SKM-1 treated with dmso at 0.1 percent for 144 hours (cell line): ENCODE results near the gene HOXD11.
A peak's percentile ranks its signal among the peaks of the same experiment; 100 is the strongest.

Experiments
- DNase-seq: peaks from one replicate; lab custom pipeline; 2025; ENCODE audit not compliant: unreplicated experiment; lab: John Stamatoyannopoulos, UW

Gene HOXD11

DNA sequence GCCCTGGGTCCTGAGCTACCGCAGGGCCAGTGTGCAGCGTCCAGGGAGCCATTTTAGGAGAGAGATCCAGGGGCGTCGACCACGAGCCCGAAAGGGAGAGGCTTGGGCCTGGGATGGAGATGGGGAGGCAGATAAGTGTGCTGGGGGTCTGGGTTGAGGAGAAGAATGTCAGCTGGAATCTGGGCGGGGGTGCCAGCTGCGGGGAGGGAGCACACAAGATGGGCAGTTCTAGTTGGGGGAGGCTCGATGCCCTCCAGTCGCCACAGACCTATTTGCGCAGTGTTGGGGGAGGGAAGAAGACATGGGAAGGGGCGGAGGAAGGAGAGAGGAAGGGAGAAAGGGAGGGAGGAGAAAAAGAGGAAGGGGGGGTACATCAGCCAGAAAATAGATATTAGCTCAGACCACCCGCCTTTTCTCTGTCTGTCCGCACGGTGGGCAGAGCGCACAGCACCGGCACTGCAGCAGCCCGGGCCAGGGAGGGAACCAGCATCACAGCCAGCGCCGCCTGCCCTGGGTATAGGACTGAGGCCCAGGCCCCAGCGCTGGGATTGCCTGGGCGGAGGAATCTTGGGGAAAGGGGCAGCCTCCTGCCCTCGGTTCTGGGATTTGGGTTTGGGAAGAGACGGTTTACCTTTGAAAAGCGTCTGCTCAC is 1.9 kb upstream of the HOXD11 start:
- DNase-seq, result no peak

DNA sequence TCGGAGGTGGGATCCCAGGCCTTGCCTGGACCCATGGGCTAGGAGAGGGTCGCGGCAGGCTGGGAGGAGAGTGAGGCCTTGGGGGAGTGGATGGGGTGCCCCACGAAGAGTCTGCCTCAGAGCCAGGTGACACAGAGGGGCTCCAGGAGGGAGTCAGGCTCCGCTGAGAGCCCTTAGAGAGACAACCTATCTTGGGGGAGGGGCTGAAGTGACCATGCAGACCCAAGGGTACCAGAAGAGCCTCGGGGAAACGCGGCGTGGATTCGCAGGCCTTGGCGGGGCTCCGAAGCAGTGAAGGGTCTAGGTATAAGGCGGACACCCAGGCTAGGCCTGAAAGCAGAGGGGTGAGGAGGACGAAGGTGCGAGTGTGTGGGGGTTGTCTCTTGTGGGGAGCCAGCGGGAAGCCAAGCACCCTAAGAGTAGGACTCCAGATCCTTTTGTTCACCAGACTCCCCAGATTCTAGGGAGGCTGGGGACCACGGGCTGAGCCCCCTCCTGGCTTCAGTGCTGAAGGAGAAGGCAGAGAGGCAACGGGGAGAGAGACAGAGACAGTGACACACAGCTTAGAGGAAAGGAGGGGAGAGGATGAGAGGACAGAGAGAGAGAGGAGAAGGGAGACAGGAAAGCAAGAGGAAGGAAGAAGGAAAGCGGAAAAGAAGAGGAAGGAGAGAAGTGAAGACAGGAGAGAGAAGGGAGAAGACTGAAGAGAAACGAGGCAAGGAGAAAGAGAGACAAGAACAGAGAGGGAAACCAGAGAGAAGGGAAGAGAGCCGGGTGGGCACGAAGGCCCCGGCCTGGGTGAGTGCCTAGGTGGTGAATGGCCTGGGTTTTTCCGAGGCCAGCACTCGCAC is 1.1 kb upstream of the HOXD11 start:
- no peak for DNase-seq

- no peak for DNase-seq
These were observed 676 bp downstream of the HOXD11 start for GRCh38 chr2:176107731-176108181.

- DNase-seq, result no peak
These were observed 2.3 kb downstream of the HOXD11 start for GRCh38 chr2:176109192-176109901.

DNA sequence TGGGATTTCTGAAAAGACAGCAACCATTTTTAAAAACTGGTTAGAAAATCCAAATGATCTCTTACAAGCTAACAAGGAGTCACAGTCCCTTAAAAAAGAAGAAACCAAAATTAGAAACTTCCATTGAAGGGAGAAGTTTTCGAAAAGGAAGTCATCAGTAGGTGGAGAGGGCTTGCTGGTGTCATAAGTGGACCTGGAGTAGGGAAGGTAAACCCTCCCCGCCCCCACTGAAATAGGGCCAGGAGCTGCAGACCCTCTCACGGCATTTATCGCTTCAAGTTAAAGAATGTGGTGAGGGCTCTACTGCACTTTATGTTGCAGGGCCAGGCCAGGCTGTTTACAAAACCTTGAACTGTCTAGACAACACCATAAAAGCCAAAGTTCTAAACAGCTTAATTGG is 2.9 kb downstream of the HOXD11 start:
- DNase-seq, result no peak

DNA sequence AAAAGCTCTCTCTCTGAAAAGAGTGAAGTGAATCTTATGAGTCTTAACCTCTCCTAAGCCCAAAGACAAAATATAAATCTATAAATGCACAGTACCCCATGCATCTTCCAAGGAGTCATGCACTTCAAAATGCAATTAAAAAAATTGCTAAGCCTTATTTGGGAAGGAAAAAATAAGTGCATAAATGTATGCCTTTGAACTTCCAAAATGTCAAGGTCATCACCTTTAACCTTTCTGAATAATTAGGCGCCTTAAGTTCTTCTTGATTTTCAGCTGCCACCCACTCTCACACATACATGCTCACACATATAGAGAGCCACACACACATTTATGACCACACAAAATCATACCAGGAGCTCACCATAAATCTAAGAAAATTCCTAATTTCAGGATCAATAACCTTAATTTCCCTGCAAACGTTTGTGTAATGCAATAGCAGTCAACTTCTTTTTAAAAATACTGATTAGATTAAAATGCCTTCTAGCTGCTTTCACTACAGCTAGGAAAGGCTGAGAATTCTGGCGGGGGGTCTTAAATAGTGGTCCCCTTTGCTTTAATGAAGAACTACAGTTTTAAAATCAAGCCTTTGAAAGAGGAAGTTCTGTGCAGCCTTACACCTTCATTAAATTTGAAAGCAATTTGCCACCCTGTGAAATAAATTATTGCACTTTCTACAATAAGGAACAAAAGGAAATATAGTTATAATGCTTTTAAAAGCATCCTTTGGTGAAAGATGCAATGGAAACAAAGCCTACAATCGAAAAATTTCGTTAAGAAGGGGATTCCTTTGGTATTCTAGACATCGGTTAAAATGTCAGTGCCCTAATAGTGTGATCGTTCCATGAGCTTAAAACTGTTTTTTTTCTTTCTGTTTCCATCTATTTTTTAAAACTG is 3.6 kb downstream of the HOXD11 start:
- DNase-seq, result no peak

GRCh38 chr2:176111309-176111663 is 4.2 kb downstream of the HOXD11 start:
- DNase-seq, result peak; percentile 15

DNA sequence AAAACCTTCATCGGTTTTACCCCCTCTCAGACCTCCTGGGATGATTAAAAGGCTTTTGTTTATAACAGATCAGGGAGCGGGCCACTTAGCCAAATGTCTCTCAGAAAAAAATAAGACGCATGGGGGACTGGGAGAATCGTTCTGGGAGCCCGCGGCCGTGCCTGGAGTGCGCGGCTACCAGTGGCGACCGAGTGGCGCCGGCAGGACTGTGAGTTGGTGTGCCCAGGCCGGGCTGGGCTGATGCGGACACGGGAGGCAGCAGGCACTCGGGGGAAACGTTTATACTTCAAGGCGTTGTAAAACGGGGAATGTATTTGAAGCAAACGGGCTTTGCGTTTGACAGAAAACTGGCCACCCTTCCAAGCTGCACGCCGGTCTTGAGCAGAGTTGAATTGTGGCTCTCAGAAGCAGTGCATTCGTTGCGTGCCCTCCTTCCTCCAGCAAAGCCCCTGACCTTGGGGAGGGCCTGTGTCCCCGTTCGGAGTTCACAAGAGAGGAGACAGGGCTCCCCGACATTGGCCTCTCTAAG is 4.8 kb downstream of the HOXD11 start:
- DNase-seq, result no peak

DNA sequence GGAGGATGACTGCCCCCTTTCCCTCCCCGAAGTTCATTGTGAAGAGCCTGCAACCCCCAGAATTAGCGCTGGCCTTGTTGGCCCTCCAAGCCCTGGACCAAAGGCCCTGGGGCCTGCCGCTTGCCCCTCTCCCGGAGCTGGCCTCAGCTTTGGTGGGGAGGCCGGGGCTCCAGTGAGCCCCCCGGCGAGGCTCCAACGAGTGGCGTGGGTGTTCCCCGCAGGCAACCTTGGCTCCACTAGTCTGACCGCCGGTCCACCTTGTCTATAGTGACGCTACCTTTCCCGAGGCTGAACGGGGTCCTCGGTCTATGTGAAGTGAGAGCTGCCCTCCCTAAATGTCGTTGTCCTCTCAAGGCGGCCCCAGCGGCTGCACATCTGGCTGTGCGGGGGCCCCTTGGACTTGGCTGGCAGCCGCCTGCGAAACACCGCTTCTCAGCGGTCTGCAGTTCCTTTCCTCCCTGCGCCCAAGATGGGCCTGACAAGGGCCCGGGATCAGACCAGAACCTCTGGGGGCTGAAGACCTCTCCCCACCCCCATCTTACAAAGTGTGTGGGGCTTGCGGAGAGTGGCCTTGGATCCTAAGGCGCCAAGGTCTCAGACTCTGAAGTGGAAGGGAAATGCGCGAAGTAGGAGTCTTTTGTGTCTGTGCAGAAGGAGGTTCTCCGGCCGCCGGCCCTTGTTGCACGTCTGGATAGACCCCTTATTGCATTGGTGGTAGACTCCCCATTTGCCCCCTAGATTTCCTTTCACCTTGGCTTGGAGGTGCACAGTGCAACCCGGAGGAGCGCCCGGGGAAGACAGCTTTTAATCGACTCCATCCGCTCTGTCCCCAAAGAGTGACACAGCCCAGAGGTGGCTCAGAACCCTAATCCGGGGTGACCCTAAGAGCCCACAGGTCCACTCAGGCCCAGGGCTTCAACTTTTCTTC is 5.6 kb downstream of the HOXD11 start:
- no peak for DNase-seq

DNA sequence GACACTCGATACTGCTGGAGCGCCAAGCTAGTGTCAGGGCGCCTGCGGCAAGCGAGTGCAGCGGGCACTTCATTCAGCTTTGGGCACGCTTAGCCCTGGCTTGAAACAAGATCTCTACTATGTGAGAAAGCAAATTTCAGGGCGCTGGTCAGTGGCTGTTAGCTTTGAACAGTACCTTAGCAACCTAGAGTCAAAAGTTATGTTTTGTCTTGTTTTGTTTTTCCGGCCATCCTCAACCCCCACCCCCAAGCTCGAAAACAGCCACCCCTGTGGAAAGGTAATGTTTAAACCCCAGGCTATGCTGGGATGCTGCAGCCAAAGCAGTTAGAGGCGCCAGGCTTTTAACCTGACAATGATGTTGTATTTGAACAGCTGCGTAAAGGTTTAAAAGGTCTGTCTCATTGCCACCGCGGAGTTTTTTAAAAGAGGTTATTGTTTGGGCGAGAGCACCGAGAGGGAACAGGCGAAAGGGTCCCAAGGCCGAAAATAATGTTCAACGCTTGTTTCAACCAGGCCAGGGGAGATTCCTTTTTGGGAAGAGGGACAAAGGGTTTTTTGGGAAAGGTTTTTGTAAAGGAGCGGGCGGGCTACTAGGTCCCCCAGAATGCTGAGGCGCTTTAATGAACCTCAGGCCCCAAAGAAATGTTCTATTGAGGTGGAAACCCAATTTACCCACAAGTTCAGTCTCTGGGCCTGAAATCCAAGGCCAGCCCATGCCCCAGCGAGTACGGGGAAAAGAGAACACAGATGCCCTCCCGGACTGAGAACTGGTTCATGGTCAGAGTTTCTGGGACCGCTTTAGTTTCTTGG is 7.2 kb downstream of the HOXD11 start:
- DNase-seq, result no peak

DNA sequence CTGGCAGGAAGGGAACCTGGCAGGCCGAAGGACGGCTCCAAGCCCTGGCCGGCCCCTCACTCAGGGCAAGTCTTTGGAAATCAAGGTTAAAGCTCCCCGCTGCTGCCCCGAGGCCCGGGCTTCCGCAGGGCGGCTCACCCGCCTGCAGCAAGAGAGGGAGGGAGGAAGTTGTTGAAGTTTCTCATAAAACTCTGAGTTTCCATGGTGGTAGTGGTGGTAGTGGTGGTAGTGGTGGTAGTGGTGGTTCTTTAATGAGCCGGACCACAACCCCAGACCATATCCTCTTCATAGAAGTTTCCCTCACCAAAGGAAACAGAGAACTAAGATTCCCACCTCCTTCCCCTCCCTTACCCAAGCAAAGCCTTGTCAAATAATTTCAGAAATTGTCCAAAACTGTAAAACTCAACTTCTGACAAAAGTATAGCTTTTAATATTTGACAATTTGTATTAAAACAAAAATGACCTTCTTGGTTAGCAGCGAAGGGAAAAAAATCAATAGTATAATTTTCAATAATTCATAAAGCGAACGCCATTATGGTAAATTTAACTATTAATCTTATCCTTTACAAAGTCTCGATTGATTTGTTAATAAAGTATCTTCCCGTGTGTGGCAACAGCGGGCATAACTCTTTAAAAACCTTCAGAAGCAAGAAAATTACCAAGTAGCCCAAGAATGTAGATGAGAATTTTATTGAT is 8.0 kb downstream of the HOXD11 start:
- DNase-seq, result no peak

- no peak for DNase-seq
These were observed 9.1 kb downstream of the HOXD11 start, which contains the start of gene HOXD10 for GRCh38 chr2:176115883-176116813. HOXD10 (plus strand) TSS chr2:176116778; CDS start chr2:176116834, 56 bp downstream.

DNA sequence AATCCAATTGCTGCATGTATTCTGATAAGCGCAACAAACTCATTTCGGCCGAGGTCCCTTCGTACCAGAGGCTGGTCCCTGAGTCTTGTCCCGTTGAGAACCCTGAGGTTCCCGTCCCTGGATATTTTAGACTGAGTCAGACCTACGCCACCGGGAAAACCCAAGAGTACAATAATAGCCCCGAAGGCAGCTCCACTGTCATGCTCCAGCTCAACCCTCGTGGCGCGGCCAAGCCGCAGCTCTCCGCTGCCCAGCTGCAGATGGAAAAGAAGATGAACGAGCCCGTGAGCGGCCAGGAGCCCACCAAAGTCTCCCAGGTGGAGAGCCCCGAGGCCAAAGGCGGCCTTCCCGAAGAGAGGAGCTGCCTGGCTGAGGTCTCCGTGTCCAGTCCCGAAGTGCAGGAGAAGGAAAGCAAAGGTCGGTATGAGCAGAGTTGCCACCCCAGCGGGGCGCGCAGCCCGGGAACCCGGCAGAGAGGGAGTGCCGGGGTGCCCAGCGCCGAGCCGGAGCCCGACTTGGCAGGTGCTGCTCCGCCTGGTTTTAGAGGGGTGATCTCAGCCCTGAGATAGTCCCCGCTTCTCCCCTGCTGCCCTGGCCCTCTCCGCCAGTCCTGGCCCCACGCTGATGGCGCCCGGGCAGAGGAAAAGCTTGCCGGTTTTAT is 10.2 kb downstream of the HOXD11 start:
- DNase-seq, result no peak

DNA sequence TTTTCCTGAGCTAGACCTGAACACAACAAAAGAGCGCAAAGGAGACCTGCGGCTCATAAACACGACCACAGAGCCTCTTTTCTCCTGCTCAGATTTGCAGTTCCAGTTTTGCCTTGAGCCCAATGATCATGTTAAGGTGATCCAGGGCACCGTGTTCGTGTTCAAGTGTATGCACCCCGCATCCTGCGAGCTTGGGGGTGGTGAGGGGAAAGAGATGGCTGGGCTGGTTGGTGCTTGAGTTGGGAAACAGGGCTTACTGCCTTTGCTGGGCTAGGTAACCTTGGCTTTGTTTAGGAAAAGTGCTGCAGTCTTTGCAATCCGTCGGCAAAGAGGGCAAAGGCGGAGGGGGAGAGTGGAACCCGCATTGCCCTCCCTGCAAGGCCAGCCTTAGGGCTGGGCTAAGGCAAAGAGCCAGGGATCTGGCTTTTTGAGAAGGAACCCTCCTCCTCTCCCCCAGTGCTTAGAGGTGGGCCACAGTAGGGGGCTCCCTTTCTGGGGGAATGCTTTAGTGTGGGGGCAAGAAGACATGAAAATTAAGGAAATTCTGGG is 10.8 kb downstream of the HOXD11 start:
- no peak for DNase-seq

DNA sequence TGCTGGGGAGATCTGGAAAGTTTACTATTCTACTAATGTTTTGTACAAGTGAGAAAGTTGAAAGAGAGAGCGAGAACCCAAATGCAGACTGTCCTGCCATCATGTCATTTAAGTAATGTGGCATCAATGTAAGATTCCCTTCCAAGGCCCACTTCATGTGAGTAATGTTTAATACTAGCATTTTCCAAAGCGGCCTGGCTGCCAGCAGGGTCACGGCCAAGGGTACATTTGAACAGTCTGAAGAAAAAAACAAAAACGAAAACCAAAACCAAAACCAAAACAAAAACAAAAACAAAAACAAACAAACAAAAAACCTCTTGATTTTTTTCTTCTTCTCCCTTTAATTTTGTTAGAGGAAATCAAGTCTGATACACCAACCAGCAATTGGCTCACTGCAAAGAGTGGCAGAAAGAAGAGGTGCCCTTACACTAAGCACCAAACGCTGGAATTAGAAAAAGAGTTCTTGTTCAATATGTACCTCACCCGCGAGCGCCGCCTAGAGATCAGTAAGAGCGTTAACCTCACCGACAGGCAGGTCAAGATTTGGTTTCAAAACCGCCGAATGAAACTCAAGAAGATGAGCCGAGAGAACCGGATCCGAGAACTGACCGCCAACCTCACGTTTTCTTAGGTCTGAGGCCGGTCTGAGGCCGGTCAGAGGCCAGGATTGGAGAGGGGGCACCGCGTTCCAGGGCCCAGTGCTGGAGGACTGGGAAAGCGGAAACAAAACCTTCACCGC is 11.7 kb downstream of the HOXD11 start:
- DNase-seq, result peak; percentile 18
